ENCODE results near the gene PDIK1L.

Gene PDIK1L

DNA sequence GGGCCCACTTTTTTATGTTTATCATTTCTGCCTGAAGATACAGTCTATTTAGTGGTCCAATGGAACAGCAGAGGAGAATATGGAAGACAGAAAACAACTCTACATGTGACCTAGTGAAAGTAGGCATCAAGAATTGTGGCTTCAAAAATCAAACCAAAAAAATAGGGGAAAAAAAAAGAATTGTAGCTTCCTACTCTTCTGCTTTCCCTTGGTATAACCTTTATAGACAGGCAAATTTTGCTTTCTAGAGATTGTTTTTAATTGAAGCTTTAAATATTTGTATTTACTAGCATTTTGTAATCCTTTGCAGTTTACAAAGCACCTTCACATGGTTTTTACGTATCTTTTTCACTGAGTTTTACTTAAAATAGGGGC is 14.3 kb downstream of the PDIK1L start:
- Histone ChIP-seq H3K36me3 (ENCODE audit: insufficient read depth, low read length) (no peaks in the 10 kb centered on the region), H3K9me3 (ENCODE audit: low read length) (no peaks in the 10 kb centered on the region), H3K27me3 (ENCODE audit: control insufficient read depth in 1 of 2, insufficient read depth in 2 of 2, low read length in 2 of 2) (no peaks in the 10 kb centered on the region), H3K9ac (ENCODE audit: low read length) (no peak overlapping the region), H3K4me1 (ENCODE audit: insufficient read depth, low read length) (peaks cover 36% of the 10 kb centered on the region), H3K27ac (ENCODE audit: low read depth, low read length) (no peak overlapping the region), H3K4me3 (ENCODE audit: low read depth in 1 of 2, low read length in 2 of 2) (no peak overlapping the region)

DNA sequence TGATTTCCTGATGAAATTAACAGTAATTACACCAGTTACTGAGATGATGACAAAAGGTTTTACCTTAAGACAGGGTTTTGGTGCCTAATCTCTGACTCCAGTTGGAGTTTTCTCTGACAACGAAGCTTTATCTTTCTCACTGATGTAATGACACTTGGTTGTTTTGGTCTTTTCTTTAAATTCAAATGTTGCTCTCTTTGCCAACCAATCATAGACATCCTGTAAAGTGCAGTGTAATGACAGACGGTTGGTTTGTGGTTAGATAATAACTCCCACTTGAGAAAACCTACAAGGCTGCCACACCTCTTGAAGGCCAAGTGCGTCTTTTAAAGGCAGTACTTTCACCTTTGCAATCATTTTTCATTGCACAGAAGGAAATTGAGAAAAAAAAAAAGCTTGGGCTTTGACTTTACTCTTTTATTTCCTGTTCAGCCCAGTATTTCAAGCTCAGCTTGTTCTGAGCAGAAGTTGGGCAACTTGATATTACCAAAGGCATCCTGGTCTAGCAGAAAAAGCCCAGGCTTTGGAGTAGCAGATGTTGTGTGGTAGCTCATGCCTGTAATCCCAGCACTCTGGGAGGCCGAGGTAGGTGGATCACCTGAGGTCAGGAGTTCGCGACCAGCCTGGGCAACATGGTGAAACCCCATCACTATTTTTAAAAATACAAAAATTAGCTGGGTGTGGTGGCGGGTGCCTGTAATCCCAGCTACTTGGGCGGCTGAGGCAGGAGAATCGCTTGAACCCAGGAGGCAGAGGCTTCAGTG is 14.9 kb downstream of the PDIK1L start:
- H3K36me3 ChIP-seq (ENCODE audit: insufficient read depth, low read length), result no peaks in the 10 kb centered on the region
- no peaks in the 10 kb centered on the region for H3K9me3 ChIP-seq (ENCODE audit: low read length)
- no peaks in the 10 kb centered on the region for H3K27me3 ChIP-seq (ENCODE audit: control insufficient read depth in 1 of 2, insufficient read depth in 2 of 2, low read length in 2 of 2)
- peaks cover 31% of the 10 kb centered on the region for H3K4me1 ChIP-seq (ENCODE audit: insufficient read depth, low read length)
- H3K9ac ChIP-seq (ENCODE audit: low read length), result no peak overlapping the region
- no peak overlapping the region for H3K27ac ChIP-seq (ENCODE audit: low read depth, low read length)
- no peak overlapping the region for H3K4me3 ChIP-seq (ENCODE audit: low read depth in 1 of 2, low read length in 2 of 2)

DNA sequence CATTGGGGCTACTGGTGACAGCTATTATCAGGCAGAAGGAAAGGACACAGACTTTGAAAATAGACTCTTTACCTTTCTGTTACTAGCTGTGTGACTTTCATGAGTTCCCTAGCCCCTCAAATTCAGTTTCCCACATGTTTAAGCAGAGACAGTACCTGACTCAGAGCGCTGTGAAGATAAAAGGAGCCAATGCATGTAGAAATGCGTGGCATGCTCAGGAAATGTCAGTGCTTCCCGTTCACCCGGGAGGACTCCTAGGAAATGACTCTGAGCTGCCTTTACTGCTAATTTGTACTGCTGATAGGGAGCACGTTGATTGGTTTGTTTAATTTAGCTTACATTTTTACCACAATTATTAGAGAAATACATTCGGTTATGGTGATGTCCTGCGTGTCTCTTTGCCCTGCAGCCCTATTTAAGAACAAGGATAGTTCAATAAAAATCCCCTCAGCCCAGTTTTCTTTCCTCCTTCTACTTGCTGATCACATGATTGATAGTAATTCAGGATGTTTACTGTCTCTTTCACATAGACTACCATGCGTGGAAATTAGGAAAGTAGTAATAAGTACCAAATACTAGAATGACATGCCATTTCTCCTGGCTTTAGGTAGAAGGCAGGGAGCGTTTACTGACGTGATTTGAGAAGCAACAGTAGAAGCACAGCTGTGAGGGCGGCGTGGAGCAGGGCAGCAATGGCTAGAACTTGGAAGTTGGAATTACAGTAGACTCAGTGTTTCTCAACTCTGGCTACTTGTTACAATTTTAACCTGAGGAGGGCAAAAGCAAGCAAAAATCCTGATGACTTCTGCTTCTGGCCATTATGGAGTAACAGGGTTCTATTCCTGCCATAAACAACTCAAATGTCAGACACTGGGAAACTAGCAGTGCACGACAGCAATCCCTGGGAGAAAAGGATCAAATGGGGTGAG is 15.9 kb downstream of the PDIK1L start:
- Histone ChIP-seq H3K4me3 (ENCODE audit: low read depth in 1 of 2, low read length in 2 of 2) (no peak overlapping the region), H3K4me1 (ENCODE audit: insufficient read depth, low read length) (peaks cover 23% of the 10 kb centered on the region), H3K9ac (ENCODE audit: low read length) (no peak overlapping the region), H3K9me3 (ENCODE audit: low read length) (no peaks in the 10 kb centered on the region), H3K36me3 (ENCODE audit: insufficient read depth, low read length) (no peaks in the 10 kb centered on the region), H3K27me3 (ENCODE audit: control insufficient read depth in 1 of 2, insufficient read depth in 2 of 2, low read length in 2 of 2) (no peaks in the 10 kb centered on the region), H3K27ac (ENCODE audit: low read depth, low read length) (no peak overlapping the region)

DNA sequence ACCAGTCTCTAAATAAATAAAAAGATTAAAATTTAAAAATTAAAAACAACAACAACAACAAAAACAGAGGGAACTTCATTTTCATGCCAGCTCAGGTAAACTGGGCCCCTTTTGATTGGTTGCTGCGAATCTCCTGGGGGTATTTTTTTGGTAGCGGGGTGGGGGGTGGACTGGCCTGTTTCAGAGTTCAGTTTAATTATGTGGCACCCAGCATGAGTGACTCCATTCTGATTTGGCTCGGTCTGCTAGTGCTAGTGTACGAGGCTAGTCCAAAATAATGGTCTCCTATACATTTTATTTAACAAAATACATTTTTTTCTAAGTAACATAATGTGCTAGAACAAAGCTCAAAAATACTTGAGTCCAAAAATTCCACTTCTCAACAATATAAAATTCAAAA is 18.2 kb downstream of the PDIK1L start:
- H3K27me3 ChIP-seq (ENCODE audit: control insufficient read depth in 1 of 2, insufficient read depth in 2 of 2, low read length in 2 of 2), result no peaks in the 10 kb centered on the region
- H3K9ac ChIP-seq (ENCODE audit: low read length), result no peak overlapping the region
- H3K27ac ChIP-seq (ENCODE audit: low read depth, low read length), result no peak overlapping the region
- H3K9me3 ChIP-seq (ENCODE audit: low read length), result no peaks in the 10 kb centered on the region
- H3K4me3 ChIP-seq (ENCODE audit: low read depth in 1 of 2, low read length in 2 of 2), result no peak overlapping the region
- H3K36me3 ChIP-seq (ENCODE audit: insufficient read depth, low read length), result no peaks in the 10 kb centered on the region
- H3K4me1 ChIP-seq (ENCODE audit: insufficient read depth, low read length), result peaks cover 10% of the 10 kb centered on the region

GRCh38 chr1:26130695-26131094 is 19.1 kb downstream of the PDIK1L start:
- peaks cover 10% of the 10 kb centered on the region for H3K4me1 ChIP-seq (ENCODE audit: insufficient read depth, low read length)
- H3K9ac ChIP-seq (ENCODE audit: low read length), result no peak overlapping the region
- no peak overlapping the region for H3K27ac ChIP-seq (ENCODE audit: low read depth, low read length)
- no peaks in the 10 kb centered on the region for H3K36me3 ChIP-seq (ENCODE audit: insufficient read depth, low read length)
- no peaks in the 10 kb centered on the region for H3K27me3 ChIP-seq (ENCODE audit: control insufficient read depth in 1 of 2, insufficient read depth in 2 of 2, low read length in 2 of 2)
- H3K9me3 ChIP-seq (ENCODE audit: low read length), result no peaks in the 10 kb centered on the region
- H3K4me3 ChIP-seq (ENCODE audit: low read depth in 1 of 2, low read length in 2 of 2), result no peak overlapping the region

DNA sequence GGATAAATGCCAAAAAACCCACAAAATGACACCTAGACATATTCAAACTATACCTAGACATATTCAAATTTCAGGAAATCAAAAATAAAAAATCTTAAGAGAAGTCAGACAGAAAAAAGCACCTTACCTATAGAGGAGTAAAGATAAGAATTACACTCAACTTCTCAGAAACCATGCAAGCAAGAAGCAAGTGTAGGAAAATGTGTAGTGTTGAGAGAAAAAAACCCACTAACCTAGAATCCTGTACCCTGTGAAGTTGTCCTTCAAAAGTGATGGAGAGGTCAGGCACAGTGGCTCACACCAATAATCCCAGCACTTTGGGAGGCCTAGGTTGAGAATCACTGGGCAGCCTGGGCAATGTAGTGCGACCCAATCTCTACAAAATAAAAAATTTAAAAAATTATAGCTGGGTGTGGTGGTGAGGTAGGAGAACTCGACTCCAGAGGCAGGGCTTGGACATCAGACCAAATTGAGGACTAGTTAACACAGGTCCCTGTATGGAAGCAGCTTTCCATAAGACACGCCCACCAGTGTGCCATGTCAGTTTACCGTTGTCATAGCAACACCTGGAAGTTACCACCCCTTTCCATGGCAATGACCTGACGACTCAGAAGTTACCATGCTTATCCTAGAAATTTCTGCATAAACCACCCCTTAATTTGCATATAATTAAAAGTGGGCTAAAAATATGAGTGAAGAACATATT is 20.7 kb downstream of the PDIK1L start:
- Histone ChIP-seq H3K27me3 (ENCODE audit: control insufficient read depth in 1 of 2, insufficient read depth in 2 of 2, low read length in 2 of 2) (no peaks in the 10 kb centered on the region), H3K9me3 (ENCODE audit: low read length) (no peaks in the 10 kb centered on the region), H3K27ac (ENCODE audit: low read depth, low read length) (no peak overlapping the region), H3K4me3 (ENCODE audit: low read depth in 1 of 2, low read length in 2 of 2) (no peak overlapping the region), H3K9ac (ENCODE audit: low read length) (no peak overlapping the region), H3K36me3 (ENCODE audit: insufficient read depth, low read length) (no peaks in the 10 kb centered on the region), H3K4me1 (ENCODE audit: insufficient read depth, low read length) (peaks cover 10% of the 10 kb centered on the region)

GRCh38 chr1:26132834-26133167 is 21.2 kb downstream of the PDIK1L start:
- no peaks in the 10 kb centered on the region for H3K36me3 ChIP-seq (ENCODE audit: insufficient read depth, low read length)
- H3K4me3 ChIP-seq (ENCODE audit: low read depth in 1 of 2, low read length in 2 of 2), result no peak overlapping the region
- H3K27me3 ChIP-seq (ENCODE audit: control insufficient read depth in 1 of 2, insufficient read depth in 2 of 2, low read length in 2 of 2), result no peaks in the 10 kb centered on the region

DNA sequence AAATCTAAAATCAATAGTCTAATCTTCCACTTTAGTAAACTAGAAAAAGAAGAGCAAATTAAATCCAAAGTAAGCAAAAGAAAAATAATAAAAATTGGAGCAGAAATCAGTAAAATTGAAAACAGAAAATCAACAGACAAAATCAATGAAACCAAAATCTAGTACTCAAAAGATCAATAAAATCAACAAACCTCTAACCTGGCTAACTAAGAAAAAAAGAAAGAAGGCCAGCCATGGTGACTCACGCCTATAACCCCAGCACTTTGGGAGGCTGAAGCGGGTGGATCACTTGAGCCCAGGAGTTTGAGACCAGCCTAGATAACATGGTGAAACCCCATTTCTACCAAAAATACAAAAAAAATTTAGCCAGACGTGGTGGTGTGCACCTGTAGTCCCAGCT is 22.8 kb downstream of the PDIK1L start:
- H3K4me3 ChIP-seq (ENCODE audit: low read depth in 1 of 2, low read length in 2 of 2), result no peak overlapping the region
- no peaks in the 10 kb centered on the region for H3K4me1 ChIP-seq (ENCODE audit: insufficient read depth, low read length)
- H3K27ac ChIP-seq (ENCODE audit: low read depth, low read length), result no peak overlapping the region
- H3K9ac ChIP-seq (ENCODE audit: low read length), result no peak overlapping the region
- no peaks in the 10 kb centered on the region for H3K36me3 ChIP-seq (ENCODE audit: insufficient read depth, low read length)
- no peaks in the 10 kb centered on the region for H3K9me3 ChIP-seq (ENCODE audit: low read length)
- no peaks in the 10 kb centered on the region for H3K27me3 ChIP-seq (ENCODE audit: control insufficient read depth in 1 of 2, insufficient read depth in 2 of 2, low read length in 2 of 2)

More at GRCh38 chr1:26132834-26133167, 21.2 kb downstream of the PDIK1L start:
- Histone ChIP-seq H3K9ac (ENCODE audit: low read length) (no peak overlapping the region), H3K4me1 (ENCODE audit: insufficient read depth, low read length) (peaks cover 5% of the 10 kb centered on the region), H3K27ac (ENCODE audit: low read depth, low read length) (no peak overlapping the region), H3K9me3 (ENCODE audit: low read length) (no peaks in the 10 kb centered on the region)

GRCh38 chr1:26138974-26139558 is 27.4 kb downstream of the PDIK1L start:
- H3K27ac ChIP-seq (ENCODE audit: low read depth, low read length), result no peak overlapping the region
- no peaks in the 10 kb centered on the region for H3K4me1 ChIP-seq (ENCODE audit: insufficient read depth, low read length)
- H3K27me3 ChIP-seq (ENCODE audit: control insufficient read depth in 1 of 2, insufficient read depth in 2 of 2, low read length in 2 of 2), result no peaks in the 10 kb centered on the region
- no peak overlapping the region for H3K4me3 ChIP-seq (ENCODE audit: low read depth in 1 of 2, low read length in 2 of 2)
- no peak overlapping the region for H3K9ac ChIP-seq (ENCODE audit: low read length)
- H3K36me3 ChIP-seq (ENCODE audit: insufficient read depth, low read length), result no peaks in the 10 kb centered on the region
- no peaks in the 10 kb centered on the region for H3K9me3 ChIP-seq (ENCODE audit: low read length)

DNA sequence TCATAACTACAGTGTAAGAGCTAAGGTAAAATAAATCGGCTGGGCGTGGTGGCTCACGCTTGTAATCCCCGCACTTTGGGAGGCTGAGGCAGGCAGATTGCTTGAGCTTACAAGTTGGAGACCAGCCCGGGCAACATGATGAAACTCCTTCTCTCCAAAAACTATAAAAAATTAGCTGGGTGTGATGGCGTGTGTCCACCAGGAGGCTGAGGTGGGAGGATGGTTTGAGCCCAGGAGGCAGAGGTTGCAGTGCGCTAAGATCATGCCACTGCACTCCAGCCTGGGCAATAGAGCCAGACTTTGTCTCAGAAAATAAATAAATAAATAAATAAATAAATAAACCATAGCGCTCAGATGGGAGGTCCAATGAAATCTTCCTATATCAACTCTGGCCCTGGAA is 30.5 kb downstream of the PDIK1L start:
- no peaks in the 10 kb centered on the region for H3K36me3 ChIP-seq (ENCODE audit: insufficient read depth, low read length)
- H3K9ac ChIP-seq (ENCODE audit: low read length), result no peak overlapping the region
- no peaks in the 10 kb centered on the region for H3K27me3 ChIP-seq (ENCODE audit: control insufficient read depth in 1 of 2, insufficient read depth in 2 of 2, low read length in 2 of 2)
- no peak overlapping the region for H3K27ac ChIP-seq (ENCODE audit: low read depth, low read length)
- H3K4me1 ChIP-seq (ENCODE audit: insufficient read depth, low read length), result no peaks in the 10 kb centered on the region
- no peaks in the 10 kb centered on the region for H3K9me3 ChIP-seq (ENCODE audit: low read length)
- no peak overlapping the region for H3K4me3 ChIP-seq (ENCODE audit: low read depth in 1 of 2, low read length in 2 of 2)
